ENCODE measurements around the gene CRHR1.

The CRHR1 gene

GRCh38 chr17:45828171-45828570 is 44.1 kb downstream of the CRHR1 start:
- ATAC-seq (ENCODE audit: insufficient read depth, low read depth) (no peak), DNase-seq (no peak)
- Histone ChIP-seq H3K27ac (ENCODE audit: low read length) (no peak overlapping the region), H3K4me1 (ENCODE audit: insufficient read depth, low read length) (no peaks in the 10 kb centered on the region), H3K9ac (ENCODE audit: low read depth, low read length) (no peak overlapping the region), H3K79me2 (ENCODE audit: insufficient read depth, low read length) (no peaks in the 10 kb centered on the region), H3K4me3 (ENCODE audit: low read depth in 1 of 2, low read length in 2 of 2) (no peak overlapping the region), H3K27me3 (ENCODE audit: insufficient read depth, low read length, poor library complexity) (peaks cover 17% of the 10 kb centered on the region), H3K4me2 (ENCODE audit: insufficient read depth, low read length) (no peak overlapping the region), H3K36me3 (ENCODE audit: insufficient read depth, low read length) (no peaks in the 10 kb centered on the region), H3K9me3 (ENCODE audit: insufficient read depth, low read length, severe bottlenecking) (no peaks in the 10 kb centered on the region), H2AFZ (ENCODE audit: low read depth, low read length) (no peak overlapping the region), H4K20me1 (ENCODE audit: insufficient read depth, low read length) (peaks cover 12% of the 10 kb centered on the region)
- TF ChIP-seq EZH2 (IDR thresholded peaks at IDR 0.05; ENCODE audit: borderline replicate concordance, low read depth, low read length, severe bottlenecking) (no peak), CTCF (IDR thresholded peaks at IDR 0.05; ENCODE audit: borderline replicate concordance, extremely low read depth, low read length, poor library complexity, severe bottlenecking) (no peak)

- no peak for TF ChIP-seq EZH2 (IDR thresholded peaks at IDR 0.05; ENCODE audit: borderline replicate concordance, low read depth, low read length, severe bottlenecking)
- TF ChIP-seq CTCF (IDR thresholded peaks at IDR 0.05; ENCODE audit: borderline replicate concordance, extremely low read depth, low read length, poor library complexity, severe bottlenecking), result no peak
- no peak overlapping the region for H3K4me2 ChIP-seq (ENCODE audit: insufficient read depth, low read length)
- H3K27me3 ChIP-seq (ENCODE audit: insufficient read depth, low read length, poor library complexity), result peaks cover 16% of the 10 kb centered on the region
- H3K9me3 ChIP-seq (ENCODE audit: insufficient read depth, low read length, severe bottlenecking), result no peaks in the 10 kb centered on the region
- no peaks in the 10 kb centered on the region for H3K36me3 ChIP-seq (ENCODE audit: insufficient read depth, low read length)
- DNase-seq (no peak), ATAC-seq (ENCODE audit: insufficient read depth, low read depth) (no peak)
- no peak overlapping the region for H3K4me3 ChIP-seq (ENCODE audit: low read depth in 1 of 2, low read length in 2 of 2)
- no peak overlapping the region for H3K9ac ChIP-seq (ENCODE audit: low read depth, low read length)
- H3K79me2 ChIP-seq (ENCODE audit: insufficient read depth, low read length), result no peaks in the 10 kb centered on the region
- peaks cover 12% of the 10 kb centered on the region for H4K20me1 ChIP-seq (ENCODE audit: insufficient read depth, low read length)
- no peaks in the 10 kb centered on the region for H3K4me1 ChIP-seq (ENCODE audit: insufficient read depth, low read length)
- no peak overlapping the region for H3K27ac ChIP-seq (ENCODE audit: low read length)
- no peak overlapping the region for H2AFZ ChIP-seq (ENCODE audit: low read depth, low read length)
Measured at GRCh38 chr17:45828582-45829133, 44.5 kb downstream of the CRHR1 start.

- no peak for DNase-seq
- no peak overlapping the region for H3K27ac ChIP-seq (ENCODE audit: low read length)
- TF ChIP-seq EZH2 (IDR thresholded peaks at IDR 0.05; ENCODE audit: borderline replicate concordance, low read depth, low read length, severe bottlenecking) (no peak), CTCF (IDR thresholded peaks at IDR 0.05; ENCODE audit: borderline replicate concordance, extremely low read depth, low read length, poor library complexity, severe bottlenecking) (no peak)
- no peak overlapping the region for H3K4me3 ChIP-seq (ENCODE audit: low read depth in 1 of 2, low read length in 2 of 2)
- H3K27me3 ChIP-seq (ENCODE audit: insufficient read depth, low read length, poor library complexity), result peaks cover 18% of the 10 kb centered on the region
- no peak overlapping the region for H3K9ac ChIP-seq (ENCODE audit: low read depth, low read length)
- no peak for ATAC-seq (ENCODE audit: insufficient read depth, low read depth)
- no peaks in the 10 kb centered on the region for H3K4me1 ChIP-seq (ENCODE audit: insufficient read depth, low read length)
- H2AFZ ChIP-seq (ENCODE audit: low read depth, low read length), result no peak overlapping the region
- H3K9me3 ChIP-seq (ENCODE audit: insufficient read depth, low read length, severe bottlenecking), result no peaks in the 10 kb centered on the region
- H3K36me3 ChIP-seq (ENCODE audit: insufficient read depth, low read length), result no peaks in the 10 kb centered on the region
- no peak overlapping the region for H3K4me2 ChIP-seq (ENCODE audit: insufficient read depth, low read length)
- peaks cover 24% of the 10 kb centered on the region for H4K20me1 ChIP-seq (ENCODE audit: insufficient read depth, low read length)
- no peaks in the 10 kb centered on the region for H3K79me2 ChIP-seq (ENCODE audit: insufficient read depth, low read length)
Measured at GRCh38 chr17:45833920-45834319, 49.8 kb downstream of the CRHR1 start.
